Measurements from ENCODE around the gene CACNB1.

The CACNB1 gene

DNA sequence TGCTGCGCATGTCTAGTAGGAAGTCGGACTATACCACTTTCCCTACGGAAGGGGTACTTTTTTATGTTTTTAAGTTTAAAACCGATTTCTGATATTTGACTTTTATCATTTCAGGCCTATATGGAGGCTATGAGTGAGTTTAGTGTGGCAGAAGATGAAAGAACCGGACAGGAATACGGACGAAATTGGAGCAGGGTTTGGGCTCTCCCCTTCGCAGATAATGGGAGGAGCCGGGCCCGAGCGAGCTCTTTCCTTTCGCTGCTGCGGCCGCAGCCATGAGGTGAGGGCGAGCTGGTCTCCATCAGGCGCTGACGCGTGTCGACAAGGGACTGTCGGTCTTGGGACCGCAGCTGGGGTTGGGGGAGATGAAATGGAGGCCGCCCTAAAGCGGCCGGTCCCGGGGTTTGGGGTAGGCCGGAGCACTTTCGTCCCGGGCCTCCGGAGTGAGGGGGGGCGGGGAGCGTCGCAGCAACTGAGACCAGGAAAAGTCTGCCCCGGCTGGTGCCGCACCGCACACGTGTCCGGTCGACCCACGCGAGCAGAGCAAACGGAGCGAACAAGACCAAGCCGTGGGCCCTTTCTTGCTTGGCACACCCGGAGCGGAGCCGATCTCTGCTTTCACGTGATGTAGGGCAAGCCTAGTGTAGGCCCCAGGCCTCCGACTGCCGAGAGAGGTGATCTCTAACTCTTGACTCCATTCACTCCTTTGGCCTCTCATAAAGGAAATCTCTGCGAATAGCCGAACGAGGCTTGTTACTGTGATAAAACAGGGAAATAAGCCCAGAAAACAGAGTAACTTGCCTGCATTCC, 2.8 kb upstream of the CACNB1 start, which contains the start of gene RPL19:
Gene RPL19 (plus strand): TSS at position 214 of the 810 bp plus-strand sequence. CDS start 62 bp downstream, at position 276.
- peak; percentile 66 for DNase-seq

DNA sequence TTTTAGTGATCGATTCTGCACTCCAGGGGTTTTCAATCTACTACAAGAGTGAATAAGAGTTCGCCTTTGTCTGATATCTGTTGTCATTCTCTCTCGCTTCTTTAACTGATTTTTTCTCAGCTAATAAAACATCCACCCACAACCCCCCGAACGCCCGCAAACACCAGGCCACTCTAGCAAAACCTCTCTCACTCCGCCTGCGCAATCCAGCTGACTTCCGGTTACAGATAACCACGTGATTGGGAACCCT, 2.3 kb upstream of the CACNB1 start:
- DNase-seq = peak; percentile 71

DNA sequence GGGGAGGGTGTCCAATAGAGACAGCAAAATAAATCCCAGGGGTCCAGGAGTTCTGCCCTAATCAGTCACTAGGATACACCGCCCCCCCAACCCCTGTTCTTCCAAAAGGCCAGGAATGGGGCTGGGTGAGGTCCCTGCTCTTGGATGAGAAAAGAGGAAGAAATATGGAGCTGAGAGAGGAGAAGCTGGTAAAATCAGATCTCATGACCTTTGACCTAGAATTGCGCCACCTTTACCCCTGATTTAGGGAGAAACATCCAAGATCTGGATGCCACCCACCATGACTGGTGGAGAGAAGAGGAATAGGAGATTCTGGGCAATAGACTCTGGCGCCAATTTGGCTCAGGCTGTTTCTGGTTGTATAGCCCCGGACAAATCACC, 707 bp upstream of the CACNB1 start:
- no peak for DNase-seq

DNA sequence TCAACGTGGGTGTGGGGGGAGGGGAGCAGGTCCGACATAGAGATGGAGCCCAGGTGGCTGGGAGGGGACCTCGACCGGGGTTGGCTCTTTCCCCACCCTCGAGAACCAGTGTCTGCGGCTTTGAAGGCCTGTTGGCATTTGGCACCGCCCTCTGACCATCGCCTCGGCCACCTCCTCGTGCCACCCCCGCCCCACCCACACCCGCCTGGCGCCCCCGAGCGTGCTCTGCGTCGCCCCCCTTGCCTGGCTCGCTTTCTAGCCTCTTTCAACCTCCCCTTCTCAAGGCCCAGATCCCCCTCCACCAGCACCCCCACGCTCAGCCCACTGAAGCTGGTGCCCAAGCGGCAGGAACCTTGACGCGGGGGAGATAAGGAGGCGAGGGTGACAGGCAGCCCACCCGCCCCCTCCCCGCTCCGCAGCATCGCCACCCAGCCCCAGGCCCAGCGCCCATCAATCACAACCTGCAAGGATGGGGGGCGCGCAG, 619 bp downstream of the CACNB1 start:
- no peak for DNase-seq

DNA sequence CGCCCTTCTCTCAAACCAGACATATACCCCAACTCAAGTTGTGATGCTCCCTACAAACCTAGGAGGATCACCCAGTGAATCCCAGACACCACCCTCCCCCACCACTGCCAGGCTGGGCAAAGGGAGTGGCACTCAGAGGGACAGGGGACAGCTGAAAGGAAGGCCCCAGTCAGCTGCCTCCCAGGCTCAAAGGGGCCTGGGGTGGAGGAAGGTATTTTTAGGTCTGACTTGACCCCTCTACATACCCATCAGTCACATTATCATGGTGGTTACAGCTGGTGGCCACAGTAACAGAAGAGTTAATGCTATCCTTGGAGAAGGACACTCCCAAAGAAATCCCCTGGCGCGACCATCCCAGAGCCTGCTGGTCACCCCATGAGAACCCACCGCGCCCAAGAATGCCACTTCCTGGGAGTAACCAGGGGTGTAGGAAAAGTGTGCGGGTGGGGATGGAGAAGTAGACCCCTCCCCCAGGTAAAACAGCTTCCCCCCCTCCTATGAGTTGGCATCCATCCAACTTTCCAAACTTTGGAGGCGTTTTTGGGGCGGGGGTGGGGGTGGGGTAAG, 1.1 kb downstream of the CACNB1 start:
- no peak for DNase-seq

DNA sequence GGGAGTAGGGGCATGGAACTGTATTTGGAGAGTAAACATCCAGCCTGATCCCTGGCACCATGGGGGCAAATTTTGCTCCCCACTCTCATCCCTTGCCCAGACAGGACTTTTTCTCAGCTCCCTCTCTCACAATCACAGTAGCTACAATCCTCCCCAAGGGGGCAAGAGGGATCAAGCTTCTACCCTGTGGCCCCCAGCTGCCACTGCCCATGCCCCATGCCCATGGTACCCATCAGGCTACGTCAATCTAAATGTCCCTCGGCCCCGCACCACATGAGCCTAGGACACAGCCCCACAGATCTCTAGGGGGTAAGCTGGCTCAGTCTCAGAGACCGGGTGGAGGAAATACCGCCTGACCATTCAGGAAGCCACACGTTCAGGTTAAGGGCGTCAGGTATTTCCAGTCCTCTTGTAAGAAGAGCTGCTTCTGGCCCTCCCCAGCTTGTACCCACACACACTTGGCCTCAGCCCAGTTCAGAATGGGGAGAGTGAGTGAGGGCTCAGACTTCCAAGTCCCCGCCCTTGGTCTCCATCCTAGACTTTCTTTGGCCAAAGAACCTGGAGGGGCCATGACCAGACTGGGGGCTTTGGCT, 1.8 kb downstream of the CACNB1 start:
- DNase-seq = no peak

DNA sequence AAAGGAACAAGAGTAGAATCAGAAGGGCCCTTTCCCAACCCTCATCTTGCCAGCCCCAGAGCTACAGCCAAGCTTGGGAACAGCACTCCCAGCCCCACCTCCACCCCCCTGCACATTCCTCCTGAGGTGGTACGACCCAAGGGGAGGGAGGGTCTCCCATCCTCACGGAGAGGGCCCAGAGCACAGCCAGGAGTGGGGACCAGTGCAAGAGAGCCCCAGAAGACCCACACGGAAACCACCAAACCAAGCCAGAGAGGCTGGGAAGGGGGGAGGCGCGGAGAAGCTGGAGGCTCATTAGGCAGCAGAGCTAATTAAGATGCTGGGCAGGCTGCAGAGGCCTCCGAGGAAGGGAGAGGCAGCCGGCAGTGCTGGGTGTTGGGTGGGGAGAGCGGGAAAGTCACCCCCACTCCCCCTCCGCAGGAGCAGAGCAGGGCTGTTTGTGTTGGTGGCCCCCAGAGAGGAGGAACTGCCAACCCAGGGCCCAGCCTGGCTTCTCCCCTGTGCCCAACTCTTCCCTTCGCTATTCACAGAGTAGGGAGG, 2.4 kb downstream of the CACNB1 start:
- DNase-seq = no peak

DNA sequence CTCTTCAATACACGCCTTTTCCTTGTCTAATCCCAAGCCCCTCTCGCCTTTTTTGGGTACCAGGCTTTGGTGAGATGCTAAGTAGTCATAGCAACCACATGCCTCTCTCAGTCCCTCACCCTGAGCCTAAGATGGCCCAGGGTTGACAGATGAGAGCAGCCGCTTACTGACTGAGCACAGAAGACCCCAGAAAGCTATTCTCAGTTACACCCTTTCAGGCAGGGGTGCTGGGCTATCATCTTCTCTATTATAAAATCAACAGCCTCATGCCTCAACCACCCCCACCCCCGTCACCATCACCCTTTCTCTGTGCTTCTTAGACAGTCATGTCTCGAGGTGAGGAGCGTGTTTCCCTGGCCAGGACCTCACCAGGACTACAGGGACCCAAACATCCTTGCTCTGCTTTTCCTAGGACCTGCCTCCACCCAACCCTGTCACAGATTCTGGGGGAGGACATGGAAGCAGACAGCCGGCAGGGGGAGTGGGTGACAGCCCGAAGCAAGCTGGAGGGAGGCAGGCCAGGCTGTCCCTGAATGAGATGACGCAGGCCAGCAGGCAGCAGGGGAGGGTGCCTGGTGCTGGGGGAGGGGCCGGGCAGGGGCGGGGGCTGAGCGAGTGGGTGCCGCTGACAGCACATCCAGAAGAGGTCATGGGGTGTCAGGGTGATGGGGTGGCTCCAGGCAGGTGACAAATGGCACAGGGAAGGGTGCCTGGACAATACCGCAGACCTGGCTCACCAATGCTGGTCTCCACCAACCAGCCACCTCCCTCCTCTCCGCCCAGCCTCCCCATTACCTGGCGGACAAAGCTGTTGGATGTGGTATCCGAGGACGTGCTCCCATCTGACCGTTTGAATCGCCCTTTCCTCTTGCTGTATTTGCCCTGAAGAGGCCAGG, 3.1 kb downstream of the CACNB1 start:
- peak; percentile 89 for DNase-seq

DNA sequence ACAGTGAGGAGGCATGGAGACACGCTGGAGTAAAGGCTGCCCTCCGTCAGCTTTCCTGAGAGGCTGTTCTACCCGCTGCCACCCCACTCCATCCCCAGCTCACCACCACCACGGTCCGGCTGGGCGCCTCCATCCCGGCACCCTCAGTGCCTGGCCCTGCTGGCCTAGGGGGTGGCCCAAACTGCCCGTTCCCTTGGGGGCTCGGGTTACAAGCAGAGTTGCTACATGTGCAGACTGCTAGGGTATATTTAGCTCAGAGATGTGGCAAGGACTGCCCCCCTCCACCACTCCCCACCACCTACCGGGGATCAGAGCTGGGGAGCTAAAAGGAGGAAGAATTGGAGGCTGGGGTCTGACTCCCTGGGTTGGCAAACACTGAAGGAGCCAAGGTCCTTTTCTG, 4.1 kb downstream of the CACNB1 start:
- no peak for DNase-seq

DNA sequence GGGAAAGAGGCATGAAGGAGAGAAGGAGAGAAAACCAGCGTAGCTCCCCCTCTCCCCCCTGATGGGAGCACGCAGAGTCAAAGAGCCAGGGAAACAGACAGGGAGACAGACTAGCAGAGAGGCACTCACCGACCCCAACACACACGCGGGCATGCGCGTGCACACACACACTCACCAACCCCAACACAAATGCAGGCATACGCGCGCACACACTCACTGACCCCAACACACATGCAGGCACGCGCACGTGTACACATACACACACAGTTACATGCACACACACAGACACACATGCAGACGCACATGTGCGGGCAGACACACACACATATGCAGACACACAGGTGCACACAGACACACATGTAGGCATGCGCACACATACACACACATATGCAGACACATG, 4.6 kb downstream of the CACNB1 start:
- DNase-seq = no peak

DNA sequence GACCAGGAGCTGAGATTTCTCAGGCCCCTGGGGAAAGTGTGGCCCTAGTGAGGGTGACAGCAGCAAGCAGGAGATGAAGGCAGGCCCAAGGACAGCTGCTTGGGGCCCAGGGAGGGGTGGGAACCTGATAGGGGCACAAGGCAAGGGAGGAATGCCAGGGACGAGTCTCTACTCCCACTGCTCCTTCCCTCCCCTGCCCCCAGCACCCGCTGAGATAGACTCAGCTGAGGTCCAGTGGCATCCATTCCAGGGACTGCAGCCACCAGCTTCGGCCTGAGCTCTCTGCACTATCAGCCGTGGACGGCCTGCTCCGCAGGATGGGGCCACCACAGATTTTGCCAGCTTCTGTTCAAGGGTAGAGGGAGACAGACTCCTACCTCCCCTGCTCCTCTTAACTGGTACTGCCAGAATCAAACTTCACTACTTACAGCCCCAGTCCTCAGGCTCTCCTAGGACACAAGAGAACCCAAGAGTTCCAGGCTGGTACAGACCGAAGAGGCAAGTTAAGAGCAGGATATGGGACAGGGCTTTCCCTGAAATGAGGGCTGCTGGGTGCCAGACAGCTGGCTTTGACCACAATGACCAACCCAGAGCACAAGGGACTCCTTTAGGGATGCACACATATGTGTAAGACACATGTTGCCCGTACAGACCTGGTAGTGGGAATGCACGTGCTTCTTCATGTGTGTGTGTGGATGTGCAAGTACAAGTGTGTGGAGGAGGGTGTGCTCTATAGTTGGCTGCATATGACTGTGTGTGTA, 5.5 kb downstream of the CACNB1 start:
- DNase-seq = no peak

DNA sequence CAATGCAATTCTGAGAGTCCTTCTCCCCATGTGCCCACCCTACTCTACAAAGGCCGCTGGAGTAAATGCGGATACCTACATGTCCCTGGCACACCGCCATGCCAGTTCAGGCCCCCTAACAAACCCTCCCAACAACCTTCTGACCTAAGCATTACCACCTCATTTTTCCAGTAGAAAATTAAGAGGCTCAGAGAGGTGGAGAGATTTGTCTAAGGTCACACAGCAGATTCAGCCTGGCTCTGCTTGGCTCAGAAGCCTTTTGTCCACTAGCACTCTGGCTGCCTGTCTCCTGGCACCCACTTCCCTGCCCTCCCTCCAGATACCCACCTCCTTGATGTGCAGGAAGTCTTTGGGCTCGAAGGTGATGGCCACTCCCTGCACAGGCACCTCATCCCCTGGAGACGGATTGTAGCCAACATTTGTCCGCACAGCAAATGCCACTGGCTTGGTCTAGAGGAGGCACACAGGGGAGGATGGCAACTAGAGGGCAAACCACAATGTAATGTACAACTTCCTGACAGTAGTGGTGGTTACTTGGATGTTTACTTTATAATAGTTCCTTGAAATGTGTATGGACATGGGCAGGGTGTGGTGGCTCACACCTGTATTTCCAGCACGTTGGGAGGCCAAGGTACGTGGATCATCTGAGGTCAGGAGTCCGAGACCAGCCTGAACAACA, 10.2 kb downstream of the CACNB1 start:
- no peak for DNase-seq

DNA sequence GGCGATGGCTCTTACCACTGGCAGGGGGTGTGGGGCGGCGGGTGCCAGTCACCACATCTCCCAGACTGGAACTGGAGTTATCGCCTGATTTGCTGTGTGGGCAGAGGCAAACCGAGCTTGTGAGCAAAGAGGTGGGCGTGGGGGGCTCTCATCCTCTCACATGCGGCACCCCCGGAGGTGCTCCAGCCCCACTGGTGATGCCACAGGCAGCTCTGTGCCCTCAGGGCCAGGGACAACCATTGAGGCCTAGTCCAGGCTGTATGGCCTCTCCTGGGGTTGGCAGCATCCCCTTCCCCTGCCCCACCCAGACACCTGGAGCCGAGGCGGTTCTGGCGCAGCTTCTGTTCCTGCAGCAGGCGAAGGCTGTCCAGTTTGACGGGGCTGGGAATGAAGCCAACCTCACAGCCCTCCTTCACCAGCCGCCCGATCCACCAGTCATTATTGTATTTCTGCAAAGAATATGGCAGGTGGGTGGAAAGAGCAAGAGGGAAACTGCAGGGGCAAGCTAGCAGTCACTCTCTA, 10.9 kb downstream of the CACNB1 start:
- DNase-seq = no peak

DNA sequence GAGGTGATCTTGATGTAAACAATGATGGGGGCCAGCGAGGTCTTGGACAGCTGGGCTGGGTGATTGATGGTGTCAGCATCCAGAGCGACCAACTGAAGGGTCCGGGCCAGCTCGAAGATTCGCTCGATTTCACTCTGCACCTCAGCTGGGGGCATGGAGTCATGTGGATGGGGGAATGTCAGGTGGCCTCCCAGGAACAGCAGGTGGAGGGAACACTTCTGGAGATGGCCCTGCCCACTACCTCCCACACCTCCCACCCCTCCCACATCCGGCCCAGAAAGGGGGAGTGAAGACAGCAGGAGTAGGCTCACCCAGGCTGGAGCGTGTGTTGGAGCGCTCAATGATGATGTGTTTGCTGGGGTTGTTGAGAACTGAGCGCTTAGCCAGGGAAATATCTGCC, 13.7 kb downstream of the CACNB1 start:
- DNase-seq = no peak

DNA sequence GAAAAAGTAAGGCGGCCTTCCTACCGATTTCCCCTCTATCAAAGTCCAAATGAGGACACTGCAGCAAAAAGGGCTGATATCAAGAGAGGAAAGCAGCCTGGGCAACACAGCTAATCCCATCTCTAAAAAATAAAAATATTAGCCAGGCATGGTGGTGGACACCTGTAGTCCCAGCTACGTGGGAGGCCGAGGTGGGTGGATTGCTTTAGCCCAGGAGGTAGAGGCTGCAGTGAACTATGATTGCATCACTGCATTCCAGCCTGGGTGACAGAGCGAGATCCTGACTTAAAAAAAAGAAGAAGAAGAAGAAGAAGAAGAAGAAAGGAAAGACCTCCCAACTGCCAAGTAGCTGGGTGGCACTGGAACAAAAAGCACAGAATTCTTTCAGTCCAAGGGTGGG, 14.4 kb downstream of the CACNB1 start:
- DNase-seq = no peak

DNA sequence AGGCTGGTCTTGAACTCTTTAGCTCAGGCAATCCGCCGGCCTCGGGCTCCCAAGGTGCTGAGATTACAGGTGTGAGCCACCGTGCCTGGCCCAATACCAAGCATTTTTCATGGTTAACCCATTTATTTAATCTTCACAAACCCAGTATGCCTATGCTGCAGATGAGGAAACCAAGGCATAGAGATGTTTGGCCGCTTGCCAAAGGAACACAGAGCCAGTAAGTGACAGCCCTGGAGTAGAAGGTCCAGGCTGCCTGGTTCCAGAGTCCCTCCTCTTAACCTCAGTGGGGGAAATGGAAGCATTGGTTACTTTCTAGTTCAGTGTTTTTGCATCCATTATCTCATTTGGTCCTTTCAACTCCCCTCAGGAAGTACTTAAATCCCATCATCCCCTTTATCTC, 16.2 kb downstream of the CACNB1 start:
- DNase-seq = no peak

DNA sequence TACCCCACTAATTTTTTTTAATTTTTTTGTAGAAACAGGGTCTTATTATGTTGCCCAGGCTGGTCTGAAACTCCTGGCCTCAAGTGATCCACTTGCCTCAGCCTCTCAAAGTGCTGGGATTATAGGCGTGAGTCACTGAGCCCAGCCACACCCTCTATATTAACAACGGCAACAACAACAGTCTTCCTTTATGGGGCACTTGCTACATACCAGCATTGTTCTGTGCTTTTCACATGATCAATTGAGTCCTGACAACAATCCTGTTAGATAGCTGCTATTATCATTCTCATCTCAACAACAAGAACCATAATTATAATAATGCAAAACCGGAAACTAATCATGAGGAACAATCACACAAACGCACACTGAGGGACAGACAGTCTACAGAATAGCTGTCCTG, 18.9 kb downstream of the CACNB1 start:
- no peak for DNase-seq

DNA sequence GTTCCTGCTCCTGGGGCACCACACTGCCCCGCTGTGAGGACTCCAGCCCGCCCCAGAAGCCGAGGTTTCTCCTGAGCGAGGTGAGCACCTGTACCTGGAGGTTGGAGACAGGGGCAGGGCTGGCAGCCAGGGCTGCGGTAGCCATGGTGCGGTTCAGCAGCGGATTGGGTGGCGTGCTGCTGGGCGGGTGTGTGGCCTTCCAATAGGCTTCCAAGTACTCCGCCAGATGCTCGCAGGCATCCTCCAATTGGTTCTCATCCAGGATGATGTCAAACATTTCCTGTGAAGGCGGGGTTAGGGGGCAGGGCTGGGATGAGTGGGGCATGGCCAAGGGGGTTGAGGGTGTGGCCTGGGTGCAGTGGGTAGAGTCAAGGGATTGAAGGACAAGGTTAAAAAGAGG, 20.2 kb downstream of the CACNB1 start:
- DNase-seq = no peak

DNA sequence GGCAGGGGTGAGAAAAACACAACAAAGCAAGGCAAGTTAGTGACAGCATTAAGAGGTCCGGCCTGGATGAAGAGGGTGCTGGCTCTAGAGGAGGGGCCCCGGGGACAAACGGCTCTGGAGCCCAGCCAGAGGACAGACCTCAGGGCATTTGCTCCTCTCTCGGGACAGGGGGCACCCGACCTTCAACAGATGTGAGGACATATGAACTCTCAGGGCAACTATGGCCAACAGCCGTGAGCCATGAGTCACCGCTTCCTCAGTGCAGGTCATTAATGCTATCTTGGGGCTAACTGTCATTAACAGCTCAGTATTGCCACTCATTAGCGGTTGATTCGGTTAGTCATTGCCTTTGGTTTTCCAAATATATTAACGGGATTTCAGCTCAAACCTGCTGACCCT, 21.8 kb downstream of the CACNB1 start:
- DNase-seq = no peak

DNA sequence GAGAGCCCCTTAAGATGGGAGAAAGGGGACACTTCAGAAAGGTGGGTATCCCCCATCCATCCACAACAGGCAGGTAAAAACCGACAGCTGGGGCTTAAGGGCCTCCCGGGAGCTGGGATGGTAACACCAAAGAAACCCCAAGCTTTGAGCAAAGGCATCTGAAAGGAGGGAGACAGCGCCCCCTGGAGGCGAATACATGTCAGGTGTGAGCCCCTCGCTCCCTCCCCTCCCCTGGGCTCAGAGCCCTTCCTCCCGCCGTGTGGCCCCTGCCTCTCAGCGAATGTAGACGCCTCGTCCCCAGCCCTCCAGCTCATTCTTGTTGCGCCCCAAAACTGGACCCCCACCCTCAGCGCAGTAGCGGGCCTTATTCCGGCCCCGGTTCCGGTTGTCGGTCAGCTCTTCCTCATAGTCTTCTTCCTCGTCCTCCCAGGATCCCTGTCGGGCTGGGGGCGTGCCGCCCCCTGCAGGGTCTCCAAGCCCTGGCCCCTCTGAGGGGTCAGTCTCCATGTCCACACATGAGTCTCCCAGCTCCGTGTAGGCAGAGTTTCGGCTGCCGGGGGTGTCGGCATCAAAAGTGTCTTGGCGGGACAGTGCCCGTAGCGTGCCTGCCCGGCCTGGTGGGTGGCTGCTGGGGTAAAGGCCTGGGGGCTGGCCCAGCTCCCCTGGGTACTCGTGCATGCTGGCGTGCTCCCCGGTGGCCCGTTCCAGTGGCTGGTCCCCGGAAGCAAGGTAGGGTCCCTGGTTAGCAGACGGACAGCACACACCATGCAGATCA, 22.4 kb downstream of the CACNB1 start:
- peak; percentile 76 for DNase-seq

Measured in 8988T (cell line).